OCI-LY7 (cell line): Measurements from ENCODE around the gene NKAPL.

Source experiments
- CTCF ChIP-seq: fragments of 200-600 bp; sonication (generic); conservative IDR thresholded peaks from 2 replicates; pipeline ENCODE4 v1.5.1; 2014; ENCODE audit warnings: mild to moderate bottlenecking, antibody characterized with exemption, low read length, moderate library complexity, mixed read lengths
- EZH2phosphoT487 ChIP-seq: fragments of 200-600 bp; sonication (generic); IDR thresholded peaks from 2 replicates; pipeline ENCODE4 v1.6.1; 2018; ENCODE audit warnings: low read depth, borderline replicate concordance, mild to moderate bottlenecking, mixed run types, antibody characterized with exemption, low read length, moderate library complexity, mixed read lengths

- TF ChIP-seq CTCF (no peak), EZH2phosphoT487 (no peak)
Measured at GRCh38 chr6:28245206-28245941, 13.7 kb upstream of the NKAPL start.
